ENCODE results near the gene MSN. TPM values are rescaled to one million over a fixed set of nuclear protein-coding genes. Genes with fewer than 3 reads are reported as not detected.
A peak's percentile ranks its signal among the peaks of the same experiment; 100 is the strongest.

The MSN gene
- polyA plus RNA-seq, 6 donors from 2014 or later, result 494 to 728 (median 559) TPM

- peak overlapping the region; percentile 53 to 92 (median 76) for H3K27ac Mint-ChIP-seq
- DNase-seq (no peak), ATAC-seq (ENCODE audit: low read depth in 2 of 2) (no peak)
- H3K36me3 Mint-ChIP-seq, result peaks cover 9 to 19% of the 10 kb centered on the region in 2 donors
- no peaks in the 10 kb centered on the region for H3K27me3 Mint-ChIP-seq
- H3K4me3 Mint-ChIP-seq, result peak overlapping the region; percentile 0 to 73 (median 58)
- no peaks in the 10 kb centered on the region for H3K9me3 Mint-ChIP-seq
- H3K4me1 Mint-ChIP-seq, result peaks cover 50 to 82% (median 60%) of the 10 kb centered on the region in 3 donors
Measured at GRCh38 chrX:65705439-65705838, 38.0 kb downstream of the MSN start.

- Mint-ChIP-seq H3K4me1 (peaks cover 45 to 74% (median 52%) of the 10 kb centered on the region in 3 donors), H3K9me3 (no peaks in the 10 kb centered on the region), H3K36me3 (peaks cover 9 to 19% of the 10 kb centered on the region in 2 donors), H3K4me3 (peak overlapping the region; percentile 42 to 78 (median 65)), H3K27ac (peak overlapping the region; percentile 76 to 92 (median 80)), H3K27me3 (no peaks in the 10 kb centered on the region)
- DNase-seq (no peak), ATAC-seq (ENCODE audit: low read depth in 2 of 2) (peak; percentile 53 to 70)
Measured at GRCh38 chrX:65706041-65706828, 38.8 kb downstream of the MSN start.

GRCh38 chrX:65707151-65707550 lies 39.7 kb downstream of the MSN start:
- Mint-ChIP-seq H3K4me1 (peaks cover 45 to 69% (median 53%) of the 10 kb centered on the region in 3 donors), H3K27ac (peak overlapping the region; percentile 74 to 93 (median 78)), H3K9me3 (no peaks in the 10 kb centered on the region), H3K36me3 (peaks cover 9 to 19% of the 10 kb centered on the region in 2 donors), H3K27me3 (no peaks in the 10 kb centered on the region), H3K4me3 (peak overlapping the region in 7 of 8 donors; percentile 2 to 71 (median 49))
- ATAC-seq (ENCODE audit: low read depth in 2 of 2), result no peak
- no peak for DNase-seq

GRCh38 chrX:65712005-65712806 lies 44.8 kb downstream of the MSN start:
- H3K4me3 Mint-ChIP-seq, result peak overlapping the region in 1 of 8 donors; percentile 75
- H3K36me3 Mint-ChIP-seq, result peaks cover 7 to 15% of the 10 kb centered on the region in 2 donors
- no peaks in the 10 kb centered on the region for H3K27me3 Mint-ChIP-seq
- H3K9me3 Mint-ChIP-seq, result no peaks in the 10 kb centered on the region
- H3K4me1 Mint-ChIP-seq, result peaks cover 35 to 66% (median 47%) of the 10 kb centered on the region in 3 donors
- H3K27ac Mint-ChIP-seq, result peak overlapping the region in 4 of 6 donors; percentile 29 to 93 (median 64)
- ATAC-seq (ENCODE audit: low read depth in 2 of 2), result no peak
- no peak for DNase-seq

- peak overlapping the region in 4 of 6 donors; percentile 29 to 86 (median 56) for H3K27ac Mint-ChIP-seq
- H3K27me3 Mint-ChIP-seq, result no peaks in the 10 kb centered on the region
- H3K9me3 Mint-ChIP-seq, result no peaks in the 10 kb centered on the region
- no peak overlapping the region for H3K4me3 Mint-ChIP-seq
- no peak for ATAC-seq (ENCODE audit: low read depth in 2 of 2)
- DNase-seq, result no peak
- peaks cover 50 to 93% (median 69%) of the 10 kb centered on the region in 3 donors for H3K4me1 Mint-ChIP-seq
- H3K36me3 Mint-ChIP-seq, result peaks cover 12 to 34% of the 10 kb centered on the region in 2 donors
Measured at GRCh38 chrX:65718538-65718937, 51.1 kb downstream of the MSN start.

GRCh38 chrX:65720381-65720964 lies 53.0 kb downstream of the MSN start:
- no peaks in the 10 kb centered on the region for H3K27me3 Mint-ChIP-seq
- peaks cover 57 to 94% (median 75%) of the 10 kb centered on the region in 3 donors for H3K4me1 Mint-ChIP-seq
- peak overlapping the region in 3 of 8 donors; percentile 21 to 84 (median 39) for H3K4me3 Mint-ChIP-seq
- H3K9me3 Mint-ChIP-seq, result peaks cover 0 to 7% (median 4%) of the 10 kb centered on the region in 7 donors
- ATAC-seq (ENCODE audit: low read depth in 2 of 2) (peak in 1 of 2 donors; percentile 30), DNase-seq (no peak)
- H3K36me3 Mint-ChIP-seq, result peaks cover 19 to 36% of the 10 kb centered on the region in 2 donors
- H3K27ac Mint-ChIP-seq, result peak overlapping the region; percentile 47 to 94 (median 75)

GRCh38 chrX:65723706-65724105 lies 56.3 kb downstream of the MSN start:
- Mint-ChIP-seq H3K4me3 (peak overlapping the region in 6 of 8 donors; percentile 16 to 86 (median 48)), H3K27me3 (no peaks in the 10 kb centered on the region), H3K9me3 (peaks cover 0 to 11% (median 5%) of the 10 kb centered on the region in 7 donors), H3K4me1 (peaks cover 64 to 88% (median 70%) of the 10 kb centered on the region in 3 donors), H3K36me3 (peaks cover 31 to 32% of the 10 kb centered on the region in 2 donors), H3K27ac (peak overlapping the region; percentile 14 to 86 (median 68))
- no peak for DNase-seq
- ATAC-seq (ENCODE audit: low read depth in 2 of 2), result peak; percentile 27 to 46

GRCh38 chrX:65726715-65727114 lies 59.3 kb downstream of the MSN start:
- peaks cover 0 to 11% (median 6%) of the 10 kb centered on the region in 7 donors for H3K9me3 Mint-ChIP-seq
- H3K4me3 Mint-ChIP-seq, result peak overlapping the region in 2 of 8 donors; percentile 14 to 73
- peaks cover 24 to 48% of the 10 kb centered on the region in 2 donors for H3K36me3 Mint-ChIP-seq
- ATAC-seq (ENCODE audit: low read depth in 2 of 2), result no peak
- peaks cover 52 to 69% (median 54%) of the 10 kb centered on the region in 3 donors for H3K4me1 Mint-ChIP-seq
- H3K27me3 Mint-ChIP-seq, result peaks cover 0 to 7% (median 0%) of the 10 kb centered on the region in 3 donors
- no peak for DNase-seq
- H3K27ac Mint-ChIP-seq, result peak overlapping the region in 5 of 6 donors; percentile 23 to 85 (median 50)

GRCh38 chrX:65731684-65732289 lies 64.3 kb downstream of the MSN start:
- peaks cover 0 to 7% (median 0%) of the 10 kb centered on the region in 3 donors for H3K27me3 Mint-ChIP-seq
- H3K4me3 Mint-ChIP-seq, result no peak overlapping the region
- DNase-seq (no peak), ATAC-seq (ENCODE audit: low read depth in 2 of 2) (no peak)
- peaks cover 35 to 59% of the 10 kb centered on the region in 2 donors for H3K36me3 Mint-ChIP-seq
- H3K27ac Mint-ChIP-seq, result peak overlapping the region in 4 of 6 donors; percentile 30 to 79 (median 71)
- peaks cover 21 to 34% (median 24%) of the 10 kb centered on the region in 3 donors for H3K4me1 Mint-ChIP-seq
- peaks cover 0 to 4% (median 0%) of the 10 kb centered on the region in 7 donors for H3K9me3 Mint-ChIP-seq

- Mint-ChIP-seq H3K36me3 (peaks cover 13 to 56% of the 10 kb centered on the region in 2 donors), H3K27ac (peak overlapping the region in 5 of 6 donors; percentile 9 to 64 (median 17)), H3K4me1 (peaks cover 22 to 33% (median 30%) of the 10 kb centered on the region in 3 donors), H3K4me3 (no peak overlapping the region), H3K9me3 (peaks cover 0 to 4% (median 0%) of the 10 kb centered on the region in 7 donors), H3K27me3 (no peaks in the 10 kb centered on the region)
- ATAC-seq (ENCODE audit: low read depth in 2 of 2) (no peak), DNase-seq (no peak)
Measured at GRCh38 chrX:65740909-65741308, 73.5 kb downstream of the MSN start.

- Mint-ChIP-seq H3K9me3 (peaks cover 0 to 4% (median 0%) of the 10 kb centered on the region in 7 donors), H3K4me3 (no peak overlapping the region), H3K36me3 (peaks cover 10 to 48% of the 10 kb centered on the region in 2 donors), H3K27me3 (no peaks in the 10 kb centered on the region), H3K27ac (peak overlapping the region in 4 of 6 donors; percentile 64 to 90 (median 72)), H3K4me1 (peaks cover 22 to 40% (median 31%) of the 10 kb centered on the region in 3 donors)
- DNase-seq, result no peak
- ATAC-seq (ENCODE audit: low read depth in 2 of 2), result no peak
Measured at GRCh38 chrX:65741823-65742222, 74.4 kb downstream of the MSN start.

GRCh38 chrX:65744965-65745364 lies 77.5 kb downstream of the MSN start:
- peak overlapping the region in 2 of 6 donors; percentile 1 to 10 for H3K27ac Mint-ChIP-seq
- DNase-seq, result no peak
- H3K36me3 Mint-ChIP-seq, result peaks cover 0 to 23% of the 10 kb centered on the region in 2 donors
- H3K27me3 Mint-ChIP-seq, result no peaks in the 10 kb centered on the region
- no peak overlapping the region for H3K4me3 Mint-ChIP-seq
- ATAC-seq (ENCODE audit: low read depth in 2 of 2), result no peak
- H3K4me1 Mint-ChIP-seq, result peaks cover 18 to 44% (median 25%) of the 10 kb centered on the region in 3 donors
- peaks cover 0 to 4% (median 0%) of the 10 kb centered on the region in 7 donors for H3K9me3 Mint-ChIP-seq
